GM18858 (cell line): ENCODE measurements around the gene MRPL34.
"Not testable (repeated sequence)": the region's sequence is repeated elsewhere in the genome, so short reads cannot be mapped to it uniquely, and the experiment has no call there.

Experiments used
- ATAC-seq: cut with Tn5 transposase; IDR thresholded peaks from one replicate; pipeline ENCODE4 v1.9.1; 2021; ENCODE audit not compliant: unreplicated experiment

MRPL34 gene

DNA sequence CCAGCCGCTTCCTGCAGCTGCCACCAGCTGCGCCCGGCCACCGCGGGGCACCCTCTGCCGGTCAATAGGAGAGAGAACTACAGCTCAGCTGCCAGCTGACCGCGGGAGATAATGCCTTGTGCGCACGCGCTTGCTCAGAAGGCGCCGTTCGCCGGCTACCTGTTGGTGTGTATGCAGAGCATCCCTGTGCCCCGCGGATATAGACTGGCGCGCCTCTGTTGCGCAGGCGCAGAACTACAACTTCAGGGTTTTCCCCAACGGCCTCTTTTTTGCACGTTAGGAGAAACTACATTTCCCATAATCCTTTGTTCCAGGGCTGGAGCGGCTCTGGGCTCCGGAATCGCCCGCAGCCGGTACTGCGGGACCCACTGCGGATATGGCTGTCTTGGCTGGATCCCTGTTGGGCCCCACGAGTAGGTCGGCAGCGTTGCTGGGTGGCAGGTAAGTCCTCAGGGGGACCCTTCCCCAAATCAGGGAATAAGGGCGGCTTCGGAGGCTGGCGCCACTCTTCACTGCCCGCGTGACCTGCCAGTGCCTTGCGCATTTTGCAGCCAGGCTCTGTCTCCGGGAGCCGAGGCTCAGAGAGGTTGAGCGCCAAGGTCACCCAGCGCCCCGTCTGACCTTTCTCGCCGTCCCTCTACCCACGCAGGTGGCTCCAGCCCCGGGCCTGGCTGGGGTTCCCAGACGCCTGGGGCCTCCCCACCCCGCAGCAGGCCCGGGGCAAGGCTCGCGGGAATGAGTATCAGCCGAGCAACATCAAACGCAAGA is at the start of gene MRPL34:
Gene MRPL34, plus strand, starts transcription at position 356 of the 768 bp plus-strand sequence. Its CDS starts 21 bp downstream, at position 377.
- ATAC-seq: peak; percentile 56

DNA sequence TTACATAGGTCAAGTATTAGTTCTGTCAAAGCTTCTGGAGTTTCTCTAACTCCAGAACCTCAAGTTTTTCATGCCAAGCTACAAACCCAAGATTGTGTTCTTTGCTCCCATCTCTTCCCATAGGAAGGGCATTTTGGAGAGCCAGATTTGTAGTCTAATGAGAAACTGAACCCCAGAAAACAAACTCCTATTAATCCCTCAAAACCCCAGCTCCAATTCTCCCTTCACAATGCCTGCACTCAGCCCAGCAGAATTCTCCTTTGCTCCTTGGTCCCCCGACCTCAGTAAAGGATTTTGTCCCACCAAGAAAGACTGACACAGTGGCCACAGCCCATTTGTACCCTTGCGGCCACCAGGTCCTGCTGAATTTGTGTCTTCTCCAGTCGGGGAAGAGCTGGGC is 49.5 kb upstream of the MRPL34 start:
- ATAC-seq: no peak

DNA sequence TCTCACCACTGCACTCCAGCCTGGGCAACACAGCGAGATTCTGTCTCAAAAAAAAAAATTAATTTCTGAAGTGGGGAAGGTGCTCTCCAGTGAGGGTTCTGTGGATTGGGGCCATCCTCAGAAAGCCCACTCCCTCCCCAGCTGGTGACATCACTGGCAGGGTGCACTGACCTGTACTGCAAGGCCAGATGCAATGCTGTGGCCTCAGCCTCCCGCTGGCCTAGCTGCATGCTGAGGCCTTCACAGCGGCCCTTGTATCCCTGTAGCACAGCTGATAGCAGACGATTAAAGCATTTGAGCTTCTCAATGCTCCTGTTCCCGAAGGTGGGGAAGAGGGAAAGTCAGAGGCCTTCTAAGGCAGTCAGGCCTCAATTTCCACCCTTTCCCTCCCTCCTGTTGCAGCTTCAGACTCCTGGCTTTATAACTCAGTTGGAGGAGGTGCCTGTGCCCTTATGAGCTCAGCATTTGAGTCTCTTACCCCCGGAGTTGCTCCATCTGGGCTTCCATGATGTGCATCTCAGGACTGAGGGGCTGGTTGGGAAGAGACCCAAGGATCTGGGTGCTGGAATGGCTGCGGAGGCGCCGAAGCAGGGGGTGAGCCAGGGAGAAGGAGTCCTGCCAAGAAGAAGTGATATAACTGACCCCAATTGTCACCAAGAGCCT is 46.4 kb upstream of the MRPL34 start:
- ATAC-seq: no peak

DNA sequence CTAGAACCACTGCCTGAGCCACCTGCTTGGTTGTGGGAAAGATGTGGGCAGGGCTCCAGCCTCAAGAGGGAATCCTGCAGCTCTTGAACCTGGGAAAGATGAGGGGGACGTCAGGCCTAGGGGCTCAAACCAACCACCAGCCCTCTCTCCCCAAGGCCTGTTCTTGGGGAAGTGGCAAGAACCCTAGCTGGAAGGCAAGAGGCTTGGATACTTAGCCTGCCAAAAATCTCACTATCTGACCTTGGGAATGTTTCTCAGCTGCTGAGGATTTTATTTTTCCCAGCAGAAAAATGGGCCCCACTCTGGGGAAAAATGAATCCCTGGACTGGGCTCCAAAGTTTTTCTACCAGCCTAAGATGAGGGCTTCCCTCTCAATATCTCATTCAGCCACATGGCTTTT is 45.7 kb upstream of the MRPL34 start:
- no peak for ATAC-seq

DNA sequence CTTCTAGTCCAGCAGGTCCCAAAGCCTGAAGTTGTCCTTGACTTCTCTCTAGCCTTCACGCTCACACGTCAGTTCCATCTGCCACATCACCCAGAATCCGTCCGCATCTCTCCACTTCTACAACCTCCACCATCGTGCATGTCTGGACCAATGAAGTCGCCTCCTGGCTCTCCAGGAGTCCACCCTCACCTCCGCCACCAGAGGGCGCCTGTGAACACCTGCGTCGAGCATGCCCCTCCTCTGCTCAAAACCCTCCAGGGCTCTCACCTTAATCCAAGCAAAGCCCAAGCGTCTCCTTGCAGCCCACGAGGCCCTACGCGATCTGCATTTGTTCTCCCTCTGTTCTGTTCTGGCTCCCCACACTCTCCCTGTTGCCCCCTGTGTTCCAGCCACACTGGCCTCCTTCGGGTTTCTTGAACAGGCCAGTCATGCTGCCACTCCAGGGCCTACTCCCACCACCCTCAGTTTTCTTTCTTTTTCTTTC is 44.8 kb upstream of the MRPL34 start:
- no peak for ATAC-seq

DNA sequence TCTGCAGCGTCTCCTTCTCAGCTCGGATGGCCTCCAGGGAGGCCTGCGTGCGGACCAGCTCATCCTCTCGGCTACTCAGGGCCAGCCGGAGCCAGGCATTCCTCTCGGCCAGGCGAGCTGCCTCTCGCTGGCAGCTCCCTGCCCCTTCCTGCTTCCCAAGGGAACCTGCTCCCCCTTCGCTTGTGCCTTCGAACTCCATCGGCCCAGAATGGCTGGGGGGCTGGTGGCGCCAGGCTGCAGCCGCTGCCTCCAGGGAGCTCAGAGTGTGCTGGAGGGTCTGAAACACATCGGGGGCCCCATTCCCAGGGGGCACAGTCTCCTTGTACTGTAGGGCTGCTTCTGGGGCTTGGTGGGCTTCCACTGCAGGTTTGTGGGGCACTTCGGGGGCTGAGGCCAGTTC is 43.1 kb upstream of the MRPL34 start:
- ATAC-seq: no peak

DNA sequence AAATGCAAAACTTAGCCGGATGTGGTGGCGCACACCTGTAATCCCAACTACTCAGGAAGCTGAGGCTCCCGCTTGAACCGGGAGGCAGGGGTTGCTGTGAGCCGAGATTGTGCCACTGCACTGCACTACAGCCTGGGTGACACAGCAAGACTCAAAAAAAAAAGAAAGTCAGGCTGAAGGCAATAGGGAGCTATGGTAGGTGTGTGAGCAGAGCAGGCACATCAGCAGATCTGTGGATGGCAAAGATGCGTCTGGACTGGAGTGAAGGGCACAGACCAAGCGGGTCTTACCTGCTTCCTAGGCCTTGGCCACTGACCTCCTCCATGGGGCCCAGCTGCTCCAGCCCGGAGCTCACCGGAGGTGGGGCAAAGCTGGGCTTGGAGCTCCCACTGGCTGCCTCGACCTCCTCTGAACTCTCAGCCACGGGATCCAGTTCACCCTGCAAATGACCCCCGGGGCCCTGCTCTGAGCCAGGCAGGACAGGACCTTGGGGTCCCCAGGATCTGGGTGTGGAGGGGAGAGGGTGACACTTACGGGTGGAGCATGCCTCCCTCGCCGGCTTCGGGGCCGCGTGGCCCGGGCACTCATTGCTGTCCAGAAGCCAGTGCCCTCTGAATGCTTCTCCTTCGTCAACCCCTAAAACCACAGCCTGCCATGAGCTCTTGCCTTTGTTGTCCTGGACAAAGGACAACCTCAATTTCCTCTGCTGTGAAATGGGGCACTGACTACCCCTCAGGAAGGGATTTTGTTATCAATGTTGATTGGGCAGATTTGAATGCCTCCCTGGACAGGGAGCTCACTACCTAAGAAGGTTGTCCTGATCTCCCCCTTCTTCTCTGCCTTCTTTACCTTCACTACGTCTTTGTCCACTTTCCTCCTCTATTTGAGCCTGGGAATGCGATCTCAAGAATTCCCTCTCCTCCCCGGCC is 41.7 kb upstream of the MRPL34 start:
- no peak for ATAC-seq

DNA sequence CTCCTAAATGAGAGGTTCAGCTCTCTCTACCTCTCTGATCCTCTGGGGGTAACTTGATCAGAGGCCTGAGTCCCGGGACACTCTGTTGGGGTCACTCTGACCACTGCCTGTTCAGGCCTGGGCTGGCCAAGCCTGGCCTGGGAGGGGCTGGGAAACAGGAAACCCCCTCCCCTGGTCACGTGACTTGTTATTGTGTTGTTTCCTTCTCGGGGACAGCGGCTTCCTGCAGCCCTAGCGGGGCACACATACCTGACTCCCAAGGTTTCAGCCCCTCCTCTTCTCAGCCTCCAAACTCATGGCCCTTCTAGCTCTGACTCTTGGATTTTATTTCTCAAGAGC is 41.1 kb upstream of the MRPL34 start, which contains the start of gene USHBP1:
Gene USHBP1, minus strand, starts transcription at position 105 of the 339 bp plus-strand sequence. CDS start 446 bp downstream, outside the sequence.
- no peak for ATAC-seq

DNA sequence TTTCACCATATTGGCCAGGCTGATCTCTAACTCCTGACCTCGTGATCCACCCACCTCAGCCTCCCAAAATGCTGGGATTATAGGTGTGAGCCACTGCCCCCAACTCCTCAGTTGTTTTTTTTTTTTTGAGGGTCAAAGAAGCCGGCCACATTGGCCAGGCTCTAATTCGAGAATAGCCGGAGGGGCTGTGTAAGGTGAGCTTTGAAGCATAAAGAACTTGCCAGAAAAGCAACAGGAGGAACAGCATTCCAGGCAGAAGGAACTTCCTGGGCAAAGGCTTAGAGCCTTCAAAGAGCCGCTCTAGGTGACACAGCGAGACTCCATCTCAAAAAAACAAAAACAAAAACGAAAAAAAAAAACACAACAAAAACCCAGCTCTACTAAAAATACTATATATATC is 39.6 kb upstream of the MRPL34 start:
- no peak for ATAC-seq

DNA sequence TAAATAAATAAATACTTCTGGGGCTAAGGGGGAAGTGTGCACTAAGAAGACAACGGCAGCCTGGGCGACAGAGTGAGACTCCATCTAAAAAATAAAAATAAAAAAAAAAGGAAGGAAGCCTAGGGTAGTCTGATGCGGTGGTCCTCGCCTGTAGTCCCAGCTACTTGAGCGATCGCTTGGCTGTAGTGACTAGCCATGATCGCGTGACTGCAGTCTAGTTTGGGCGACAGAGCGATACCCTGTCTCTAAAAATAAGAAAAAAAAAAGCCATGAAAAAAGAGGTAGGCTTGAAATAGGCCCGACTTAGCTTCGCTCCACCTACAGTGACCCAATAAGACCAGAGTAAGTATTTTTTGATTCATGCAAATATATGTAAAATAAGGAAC is 39.1 kb upstream of the MRPL34 start:
- peak; percentile 18 for ATAC-seq

DNA sequence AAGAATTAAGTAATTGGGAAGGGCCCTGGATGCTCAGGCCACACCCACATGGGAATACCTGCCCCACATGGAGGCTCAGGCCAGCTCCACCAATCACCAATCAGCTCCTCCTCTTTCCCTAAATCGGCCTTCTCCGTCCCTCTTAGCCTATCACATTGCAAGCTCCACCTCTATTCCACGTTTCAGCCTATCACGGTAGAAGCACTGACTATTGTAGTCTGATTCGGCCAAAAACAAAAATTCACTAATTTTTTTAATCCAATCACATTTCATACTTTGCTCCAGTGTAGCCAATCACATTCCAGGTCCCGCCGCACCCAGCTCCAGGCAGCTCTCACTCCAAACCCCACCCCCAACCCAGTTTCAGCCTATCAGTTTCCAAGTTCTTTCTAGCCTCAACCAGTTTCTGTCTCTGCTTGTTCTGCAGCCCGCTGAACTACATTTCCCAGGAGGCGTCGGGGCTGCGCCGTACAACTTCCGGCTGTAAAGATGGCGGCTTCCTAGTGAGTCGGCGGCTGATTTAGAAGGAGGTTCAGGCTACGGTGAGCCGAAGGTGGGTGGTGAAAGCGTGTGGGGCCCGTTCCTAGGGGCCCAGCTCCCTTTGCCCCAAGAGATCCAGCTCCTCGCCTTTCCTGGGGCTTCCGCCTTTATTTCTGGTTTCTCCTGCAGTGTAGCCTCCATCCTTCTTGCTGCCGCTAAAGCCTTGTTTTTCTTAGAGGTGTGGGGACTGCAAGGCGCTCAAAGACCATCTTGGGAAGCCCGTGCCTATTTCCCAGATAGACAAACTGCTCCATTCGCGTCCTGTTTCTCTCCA is 38.5 kb upstream of the MRPL34 start, which contains the start of gene BABAM1:
Gene BABAM1, plus strand, starts transcription at position 469 of the 814 bp plus-strand sequence. CDS start 1,364 bp downstream, outside the sequence.
- ATAC-seq: peak; percentile 79

DNA sequence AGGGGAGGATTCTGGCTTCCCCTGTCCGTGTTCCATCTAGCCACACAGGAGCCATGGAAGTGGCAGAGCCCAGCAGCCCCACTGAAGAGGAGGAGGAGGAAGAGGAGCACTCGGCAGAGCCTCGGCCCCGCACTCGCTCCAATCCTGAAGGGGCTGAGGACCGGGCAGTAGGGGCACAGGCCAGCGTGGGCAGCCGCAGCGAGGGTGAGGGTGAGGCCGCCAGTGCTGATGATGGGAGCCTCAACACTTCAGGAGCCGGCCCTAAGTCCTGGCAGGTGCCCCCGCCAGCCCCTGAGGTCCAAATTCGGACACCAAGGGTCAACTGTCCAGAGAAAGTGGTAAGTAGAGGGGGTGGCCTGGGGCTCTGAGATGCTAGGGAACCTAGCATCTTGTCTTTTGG is 36.9 kb upstream of the MRPL34 start:
- no peak for ATAC-seq

DNA sequence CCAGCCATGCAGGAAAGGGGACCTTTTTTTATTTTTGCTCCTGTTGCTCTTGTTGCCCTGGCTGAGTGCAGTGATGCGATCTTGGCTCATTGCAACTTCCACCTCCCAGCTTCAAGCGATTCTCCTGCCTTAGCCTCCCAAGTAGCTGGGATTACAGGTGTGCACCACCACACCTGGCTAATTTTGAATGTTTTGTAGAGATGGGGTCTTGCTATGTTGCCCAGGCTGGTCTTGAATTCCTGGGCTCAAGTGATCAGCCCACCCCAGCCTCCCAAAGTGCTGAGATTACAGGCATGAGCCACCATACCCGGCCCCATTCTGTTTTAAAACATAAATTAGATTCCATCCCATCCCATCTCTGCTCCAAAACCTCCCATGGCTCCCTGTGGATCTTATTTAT is 30.8 kb upstream of the MRPL34 start:
- not testable (repeated sequence) for ATAC-seq

DNA sequence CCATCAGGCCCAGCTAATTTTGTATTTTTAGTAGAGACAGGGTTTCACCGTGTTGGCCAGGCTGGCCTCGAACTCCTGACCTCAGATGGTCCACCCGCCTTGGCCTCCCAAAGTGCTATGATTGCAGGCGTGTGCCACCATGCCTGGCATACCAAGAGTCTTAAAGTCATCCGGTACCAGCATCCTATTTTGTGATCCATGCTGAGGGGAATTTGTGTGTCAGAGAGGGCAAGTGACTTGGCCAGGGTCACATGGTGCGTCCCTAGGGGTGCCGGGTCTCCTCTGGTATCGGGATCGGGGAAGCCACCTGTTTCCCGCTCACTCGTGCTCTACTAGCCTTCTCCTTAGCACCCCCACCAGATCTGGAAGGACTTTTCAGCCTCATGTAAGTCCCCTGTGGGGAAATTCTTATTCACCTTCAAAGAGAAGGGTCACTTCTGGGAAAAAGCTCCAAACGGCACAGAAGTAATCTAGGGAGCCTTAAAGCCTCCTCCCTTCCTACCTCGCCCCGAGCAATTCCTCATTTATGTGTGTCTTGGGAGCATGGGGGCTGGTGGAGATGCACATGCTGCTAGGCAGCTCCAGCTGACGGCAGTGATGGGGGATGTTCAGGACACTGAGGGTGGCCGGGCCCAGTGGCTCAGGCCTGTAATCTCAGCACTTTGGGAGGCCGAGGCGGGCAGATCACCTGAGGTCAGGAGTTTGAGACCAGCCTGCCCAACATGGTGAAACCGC is 30.1 kb upstream of the MRPL34 start:
- ATAC-seq: no peak

DNA sequence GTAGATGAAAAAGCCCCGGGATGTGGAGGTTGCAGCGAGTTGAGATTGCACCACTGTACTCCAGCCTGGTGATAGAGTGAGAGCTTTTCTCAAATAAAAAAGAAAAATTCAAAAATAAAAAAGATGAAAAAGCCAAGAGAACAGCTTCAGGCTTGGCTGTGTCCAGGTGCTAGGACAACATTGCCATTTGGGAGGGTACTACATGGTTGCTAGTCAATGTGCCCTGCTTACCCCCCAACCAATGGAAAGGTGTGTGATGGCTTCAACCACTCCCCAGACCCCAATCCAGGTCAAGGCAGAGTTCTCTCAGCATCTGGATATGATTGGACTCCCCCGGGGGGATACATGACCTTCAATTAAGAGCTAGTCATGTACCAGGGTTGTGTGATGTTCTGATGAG is 26.2 kb upstream of the MRPL34 start:
- ATAC-seq: no peak

DNA sequence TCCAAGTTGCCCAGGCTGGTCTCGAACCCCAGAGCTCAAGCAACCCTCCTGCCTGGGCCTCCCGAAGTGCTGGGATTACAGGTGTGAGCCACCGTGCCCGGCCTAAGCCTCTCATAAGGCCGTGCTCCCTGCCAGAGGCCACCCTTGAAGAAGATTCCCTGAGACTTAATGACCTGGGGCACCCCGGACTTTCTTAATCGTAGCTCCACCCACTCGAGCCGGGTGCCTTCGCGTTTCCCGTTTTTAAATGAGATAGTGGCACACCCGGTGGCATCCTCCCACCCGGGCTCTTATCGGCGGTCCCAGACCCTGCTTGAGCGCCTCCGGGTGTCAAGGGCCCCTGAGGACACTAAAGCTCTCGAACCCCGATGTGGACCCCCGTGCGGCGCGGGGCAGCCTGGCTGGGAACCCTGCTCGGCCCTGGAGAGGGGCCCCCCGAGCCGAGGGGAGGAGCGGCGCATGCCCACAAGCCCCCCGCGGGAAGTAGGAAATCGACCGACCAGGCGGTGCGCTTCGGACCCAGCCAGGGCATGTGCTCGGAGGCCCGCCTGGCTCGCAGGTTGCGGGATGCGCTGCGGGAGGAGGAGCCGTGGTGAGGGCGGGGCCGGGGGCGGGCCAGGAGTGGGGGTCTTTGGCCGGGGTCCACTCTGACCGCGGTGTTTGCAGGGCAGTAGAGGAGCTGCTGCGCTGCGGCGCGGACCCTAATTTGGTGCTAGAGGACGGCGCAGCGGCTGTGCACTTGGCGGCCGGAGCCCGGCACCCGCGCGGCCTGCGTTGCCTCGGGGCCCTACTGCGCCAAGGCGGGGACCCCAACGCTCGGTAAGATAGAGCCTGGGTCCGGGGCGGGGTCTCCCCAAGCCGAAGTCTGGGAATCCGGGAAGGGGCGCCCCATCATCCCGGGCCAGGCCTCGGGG is 24.0 kb upstream of the MRPL34 start, which contains the start of gene ANKLE1:
Gene ANKLE1, plus strand, starts transcription at position 511 of the 914 bp plus-strand sequence. Its CDS starts 20 bp downstream, at position 531.
- ATAC-seq: no peak

DNA sequence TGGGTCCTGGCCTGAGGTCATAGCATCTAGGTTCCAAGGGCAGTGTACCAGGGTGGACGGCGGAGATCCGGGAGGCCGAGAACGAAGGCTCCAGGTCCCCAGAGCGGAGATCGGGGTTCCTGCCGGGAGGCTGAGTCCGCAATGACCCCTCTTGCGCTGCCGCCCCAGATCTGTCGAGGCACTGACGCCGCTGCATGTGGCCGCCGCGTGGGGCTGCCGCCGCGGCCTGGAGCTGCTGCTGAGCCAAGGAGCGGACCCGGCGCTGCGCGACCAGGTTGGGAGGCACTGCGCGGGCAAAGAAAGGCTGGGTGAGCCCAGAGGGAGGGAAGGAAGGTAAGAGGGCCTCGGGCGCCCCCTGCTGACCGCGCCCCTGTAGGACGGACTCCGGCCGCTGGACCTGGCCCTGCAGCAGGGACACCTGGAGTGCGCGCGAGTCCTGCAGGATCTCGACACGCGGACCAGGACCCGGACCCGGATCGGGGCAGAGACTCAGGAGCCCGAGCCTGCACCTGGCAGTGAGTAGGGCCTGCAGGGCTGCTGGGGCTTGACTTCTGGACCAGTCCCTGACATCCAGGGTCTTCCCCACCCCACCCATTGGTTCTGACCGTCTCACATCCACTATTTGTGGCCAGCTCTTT is 23.1 kb upstream of the MRPL34 start:
- no peak for ATAC-seq

DNA sequence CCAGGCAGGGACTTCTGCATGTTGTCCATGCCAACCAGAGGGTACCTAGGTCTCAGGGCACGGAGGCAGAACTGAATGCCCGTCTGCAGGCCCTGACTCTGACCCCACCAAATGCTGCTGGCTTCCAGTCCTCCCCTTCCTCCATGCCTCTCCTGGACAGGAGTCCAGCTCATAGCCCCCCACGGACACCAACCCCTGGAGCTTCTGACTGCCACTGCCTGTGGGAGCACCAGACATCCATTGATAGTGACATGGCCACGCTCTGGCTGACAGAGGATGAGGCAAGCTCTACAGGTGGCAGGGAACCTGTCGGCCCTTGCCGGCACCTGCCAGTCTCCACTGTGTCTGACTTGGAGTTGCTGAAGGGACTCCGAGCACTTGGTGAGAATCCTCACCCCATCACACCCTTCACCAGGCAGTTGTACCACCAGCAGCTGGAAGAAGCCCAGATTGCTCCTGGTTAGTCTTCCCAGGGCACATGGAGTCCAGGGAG is 22.1 kb upstream of the MRPL34 start:
- ATAC-seq: no peak
